ENCODE results near the gene TBL2.
A peak's percentile ranks its signal among the peaks of the same experiment; 100 is the strongest.
"Not testable (repeated sequence)": the region's sequence is repeated elsewhere in the genome, so short reads cannot be mapped to it uniquely, and the experiment has no call there.

Gene TBL2

GRCh38 chr7:73618538-73618937 is 40.2 kb upstream of the TBL2 start:
- peaks cover 19% of the 10 kb centered on the region for H3K27me3 ChIP-seq (ENCODE audit: insufficient read depth, low read length)
- no peaks in the 10 kb centered on the region; the same call in 1 of the 2 replicates for H3K4me1 ChIP-seq (ENCODE audit: insufficient read depth, low read length)
- H3K27ac ChIP-seq (ENCODE audit: low read depth, low read length) = no peak overlapping the region
- no peaks in the 10 kb centered on the region for H3K9me3 ChIP-seq (ENCODE audit: insufficient read depth, low read depth, low read length)
- no peaks in the 10 kb centered on the region for H3K36me3 ChIP-seq (ENCODE audit: insufficient read depth, low read length)
- WGBS = 85% methylated on average over 4 of the region's 4 CpGs
- H3K4me3 ChIP-seq (ENCODE audit: low read length) = no peak overlapping the region
- H3K9ac ChIP-seq (ENCODE audit: low read depth, low read length) = no peak overlapping the region

GRCh38 chr7:73617520-73617919 is 39.1 kb upstream of the TBL2 start:
- H3K9ac ChIP-seq (ENCODE audit: low read depth, low read length); H3K4me3 ChIP-seq (ENCODE audit: low read length); H3K9me3 ChIP-seq (ENCODE audit: insufficient read depth, low read depth, low read length); H3K27me3 ChIP-seq (ENCODE audit: insufficient read depth, low read length); H3K36me3 ChIP-seq (ENCODE audit: insufficient read depth, low read length); H3K27ac ChIP-seq (ENCODE audit: low read depth, low read length); H3K4me1 ChIP-seq (ENCODE audit: insufficient read depth, low read length): not testable (repeated sequence)
- WGBS = 95% methylated on average over 9 of the region's 9 CpGs

GRCh38 chr7:73615886-73616285 is 37.5 kb upstream of the TBL2 start:
- H3K27ac ChIP-seq (ENCODE audit: low read depth, low read length) = no peak overlapping the region
- H3K9ac ChIP-seq (ENCODE audit: low read depth, low read length) = no peak overlapping the region
- 51% methylated on average over 4 of the region's 4 CpGs for WGBS
- no peaks in the 10 kb centered on the region for H3K9me3 ChIP-seq (ENCODE audit: insufficient read depth, low read depth, low read length)
- no peaks in the 10 kb centered on the region for H3K4me1 ChIP-seq (ENCODE audit: insufficient read depth, low read length)
- no peaks in the 10 kb centered on the region for H3K27me3 ChIP-seq (ENCODE audit: insufficient read depth, low read length)
- H3K36me3 ChIP-seq (ENCODE audit: insufficient read depth, low read length) = no peaks in the 10 kb centered on the region
- H3K4me3 ChIP-seq (ENCODE audit: low read length) = no peak overlapping the region

- H3K4me3 ChIP-seq (ENCODE audit: low read length); H3K9ac ChIP-seq (ENCODE audit: low read depth, low read length); H3K27ac ChIP-seq (ENCODE audit: low read depth, low read length); H3K4me1 ChIP-seq (ENCODE audit: insufficient read depth, low read length); H3K36me3 ChIP-seq (ENCODE audit: insufficient read depth, low read length); H3K27me3 ChIP-seq (ENCODE audit: insufficient read depth, low read length); H3K9me3 ChIP-seq (ENCODE audit: insufficient read depth, low read depth, low read length): not testable (repeated sequence)
- WGBS = 85% methylated on average over 10 of the region's 10 CpGs
Observed at GRCh38 chr7:73614937-73615336, 36.6 kb upstream of the TBL2 start.

GRCh38 chr7:73613954-73614735 is 35.8 kb upstream of the TBL2 start:
- WGBS = 86% methylated on average over 14 of the region's 14 CpGs
- Histone ChIP-seq H3K9ac (ENCODE audit: low read depth, low read length) (no peak overlapping the region), H3K9me3 (ENCODE audit: insufficient read depth, low read depth, low read length) (no peaks in the 10 kb centered on the region), H3K4me3 (ENCODE audit: low read length) (no peak overlapping the region), H3K4me1 (ENCODE audit: insufficient read depth, low read length) (no peaks in the 10 kb centered on the region), H3K27ac (ENCODE audit: low read depth, low read length) (no peak overlapping the region), H3K36me3 (ENCODE audit: insufficient read depth, low read length) (no peaks in the 10 kb centered on the region), H3K27me3 (ENCODE audit: insufficient read depth, low read length) (no peaks in the 10 kb centered on the region)

- WGBS = 29% methylated on average over 8 of the region's 11 CpGs
- H3K9me3 ChIP-seq (ENCODE audit: insufficient read depth, low read depth, low read length) = no peaks in the 10 kb centered on the region
- no peak overlapping the region for H3K4me3 ChIP-seq (ENCODE audit: low read length)
- no peaks in the 10 kb centered on the region for H3K4me1 ChIP-seq (ENCODE audit: insufficient read depth, low read length)
- no peak overlapping the region for H3K9ac ChIP-seq (ENCODE audit: low read depth, low read length)
- H3K27ac ChIP-seq (ENCODE audit: low read depth, low read length) = no peak overlapping the region
- H3K36me3 ChIP-seq (ENCODE audit: insufficient read depth, low read length) = no peaks in the 10 kb centered on the region
- no peaks in the 10 kb centered on the region for H3K27me3 ChIP-seq (ENCODE audit: insufficient read depth, low read length)
Observed at GRCh38 chr7:73612598-73613269, 34.4 kb upstream of the TBL2 start.

GRCh38 chr7:73611017-73611555 is 32.7 kb upstream of the TBL2 start:
- Histone ChIP-seq H3K27ac (ENCODE audit: low read depth, low read length) (no peak overlapping the region), H3K9ac (ENCODE audit: low read depth, low read length) (no peak overlapping the region), H3K27me3 (ENCODE audit: insufficient read depth, low read length) (no peaks in the 10 kb centered on the region; the same call in 1 of the 2 replicates), H3K9me3 (ENCODE audit: insufficient read depth, low read depth, low read length) (no peaks in the 10 kb centered on the region), H3K36me3 (ENCODE audit: insufficient read depth, low read length) (no peaks in the 10 kb centered on the region), H3K4me3 (ENCODE audit: low read length) (no peak overlapping the region), H3K4me1 (ENCODE audit: insufficient read depth, low read length) (no peaks in the 10 kb centered on the region)
- WGBS = 84% methylated on average over 11 of the region's 11 CpGs

- H3K9me3 ChIP-seq (ENCODE audit: insufficient read depth, low read depth, low read length) = no peaks in the 10 kb centered on the region
- WGBS = 88% methylated on average over 4 of the region's 4 CpGs
- H3K27ac ChIP-seq (ENCODE audit: low read depth, low read length) = no peak overlapping the region
- H3K4me1 ChIP-seq (ENCODE audit: insufficient read depth, low read length) = no peaks in the 10 kb centered on the region
- no peak overlapping the region for H3K9ac ChIP-seq (ENCODE audit: low read depth, low read length)
- H3K36me3 ChIP-seq (ENCODE audit: insufficient read depth, low read length) = no peaks in the 10 kb centered on the region
- H3K4me3 ChIP-seq (ENCODE audit: low read length) = no peak overlapping the region
- no peaks in the 10 kb centered on the region; the same call in 1 of the 2 replicates for H3K27me3 ChIP-seq (ENCODE audit: insufficient read depth, low read length)
Observed at GRCh38 chr7:73610105-73610504, 31.7 kb upstream of the TBL2 start.

GRCh38 chr7:73607692-73607983 is 29.3 kb upstream of the TBL2 start:
- not testable (repeated sequence) for H3K9me3 ChIP-seq (ENCODE audit: insufficient read depth, low read depth, low read length); H3K27me3 ChIP-seq (ENCODE audit: insufficient read depth, low read length); H3K27ac ChIP-seq (ENCODE audit: low read depth, low read length); H3K9ac ChIP-seq (ENCODE audit: low read depth, low read length); H3K4me1 ChIP-seq (ENCODE audit: insufficient read depth, low read length); H3K36me3 ChIP-seq (ENCODE audit: insufficient read depth, low read length)
- H3K4me3 ChIP-seq (ENCODE audit: low read length) = peak overlapping the region; percentile 35; the same call in 1 of the 2 replicates
- 79% methylated on average over 4 of the region's 5 CpGs for WGBS

GRCh38 chr7:73606801-73607691 is 28.7 kb upstream of the TBL2 start:
- WGBS = 17% methylated on average over 28 of the region's 36 CpGs
- H3K9ac ChIP-seq (ENCODE audit: low read depth, low read length) = no peak overlapping the region
- H3K27ac ChIP-seq (ENCODE audit: low read depth, low read length) = no peak overlapping the region
- H3K27me3 ChIP-seq (ENCODE audit: insufficient read depth, low read length) = no peaks in the 10 kb centered on the region; the same call in 1 of the 2 replicates
- no peaks in the 10 kb centered on the region for H3K9me3 ChIP-seq (ENCODE audit: insufficient read depth, low read depth, low read length)
- no peaks in the 10 kb centered on the region for H3K36me3 ChIP-seq (ENCODE audit: insufficient read depth, low read length)
- H3K4me3 ChIP-seq (ENCODE audit: low read length) = peak overlapping the region; percentile 35
- H3K4me1 ChIP-seq (ENCODE audit: insufficient read depth, low read length) = no peaks in the 10 kb centered on the region
